ENCODE measurements around the gene ANAPC1. TPM values are rescaled to one million over a fixed set of nuclear protein-coding genes. Genes with fewer than 3 reads are reported as not detected.

Gene ANAPC1
- total and polyA plus RNA-seq, 9 of the 15 experiments (the other 6 are each of a cell fraction or from before 2014, with no cell fraction given), result 14.0 to 126 (median 78.2) TPM

- TF ChIP-seq RERE (CRISPR knock-in tag; IDR thresholded peaks at IDR 0.05; ENCODE audit: borderline replicate concordance), result no peak
- TF ChIP-seq, protein P1, sequence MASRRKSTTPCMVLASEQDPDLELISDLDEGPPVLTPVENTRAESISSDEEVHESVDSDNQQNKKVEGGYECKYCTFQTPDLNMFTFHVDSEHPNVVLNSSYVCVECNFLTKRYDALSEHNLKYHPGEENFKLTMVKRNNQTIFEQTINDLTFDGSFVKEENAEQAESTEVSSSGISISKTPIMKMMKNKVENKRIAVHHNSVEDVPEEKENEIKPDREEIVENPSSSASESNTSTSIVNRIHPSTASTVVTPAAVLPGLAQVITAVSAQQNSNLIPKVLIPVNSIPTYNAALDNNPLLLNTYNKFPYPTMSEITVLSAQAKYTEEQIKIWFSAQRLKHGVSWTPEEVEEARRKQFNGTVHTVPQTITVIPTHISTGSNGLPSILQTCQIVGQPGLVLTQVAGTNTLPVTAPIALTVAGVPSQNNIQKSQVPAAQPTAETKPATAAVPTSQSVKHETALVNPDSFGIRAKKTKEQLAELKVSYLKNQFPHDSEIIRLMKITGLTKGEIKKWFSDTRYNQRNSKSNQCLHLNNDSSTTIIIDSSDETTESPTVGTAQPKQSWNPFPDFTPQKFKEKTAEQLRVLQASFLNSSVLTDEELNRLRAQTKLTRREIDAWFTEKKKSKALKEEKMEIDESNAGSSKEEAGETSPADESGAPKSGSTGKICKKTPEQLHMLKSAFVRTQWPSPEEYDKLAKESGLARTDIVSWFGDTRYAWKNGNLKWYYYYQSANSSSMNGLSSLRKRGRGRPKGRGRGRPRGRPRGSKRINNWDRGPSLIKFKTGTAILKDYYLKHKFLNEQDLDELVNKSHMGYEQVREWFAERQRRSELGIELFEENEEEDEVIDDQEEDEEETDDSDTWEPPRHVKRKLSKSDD (conservative IDR thresholded peaks at IDR 0.05; ENCODE audit: low read length), result no peak
- no peak for TF ChIP-seq CHD1 (IDR thresholded peaks at IDR 0.05; ENCODE audit: low read length)
- peak; percentile 94 to 95 for TF ChIP-seq NRF1 (conservative IDR thresholded peaks at IDR 0.05 in 1 of 2, IDR thresholded peaks at IDR 0.05 in 1 of 2)
- TF ChIP-seq ZNF778 (CRISPR knock-in tag; IDR thresholded peaks at IDR 0.05), result no peak
- no peak for TF ChIP-seq ZNF3 (CRISPR knock-in tag; IDR thresholded peaks at IDR 0.05)
- TF ChIP-seq RBM22 (IDR thresholded peaks at IDR 0.05; ENCODE audit: low read depth, low read length, poor library complexity, severe bottlenecking), result no peak
- TF ChIP-seq REST (IDR thresholded peaks at IDR 0.05; ENCODE audit: borderline replicate concordance), result no peak
- no peak for TF ChIP-seq REST (CRISPR knock-in tag; IDR thresholded peaks at IDR 0.05; ENCODE audit: low read depth)
- TF ChIP-seq XRCC3 (IDR thresholded peaks at IDR 0.05), result no peak
These were observed at the start of gene ANAPC1 (continued) for GRCh38 chr2:111883661-111884591.

Data from K562 (cell line).